Central memory CD4-positive, alpha-beta T cell (primary cell): Measurements from ENCODE around the gene TRPM3.
"Not testable (repeated sequence)": the region's sequence is repeated elsewhere in the genome, so short reads cannot be mapped to it uniquely, and the experiment has no call there.

Source experiments
- DNase-seq: peaks from one replicate; pipeline ENCODE4 v3.0.0; 2022

TRPM3 gene

GRCh38 chr9:70994582-70994981, 126.8 kb downstream of the TRPM3 start:
- DNase-seq, result no peak

- DNase-seq, result no peak
These were observed 132.9 kb downstream of the TRPM3 start for GRCh38 chr9:70988551-70988950.

- DNase-seq, result no peak
These were observed 133.4 kb downstream of the TRPM3 start for GRCh38 chr9:70987986-70988385.

GRCh38 chr9:70986984-70987383, 134.4 kb downstream of the TRPM3 start:
- no peak for DNase-seq

GRCh38 chr9:70983723-70984295, 137.6 kb downstream of the TRPM3 start:
- no peak for DNase-seq

GRCh38 chr9:70981312-70981711, 140.1 kb downstream of the TRPM3 start:
- no peak for DNase-seq

GRCh38 chr9:70979966-70980365, 141.5 kb downstream of the TRPM3 start:
- no peak for DNase-seq

- DNase-seq, result no peak
These were observed 143.3 kb downstream of the TRPM3 start for GRCh38 chr9:70978085-70978484.

- DNase-seq, result no peak
These were observed 145.6 kb downstream of the TRPM3 start for GRCh38 chr9:70975821-70976220.

- DNase-seq, result no peak
These were observed 149.7 kb downstream of the TRPM3 start for GRCh38 chr9:70971723-70972122.

- not testable (repeated sequence) for DNase-seq
These were observed 155.0 kb downstream of the TRPM3 start for GRCh38 chr9:70966380-70966779.

- DNase-seq, result no peak
These were observed 156.6 kb downstream of the TRPM3 start for GRCh38 chr9:70964861-70965260.

- DNase-seq, result no peak
These were observed 157.9 kb downstream of the TRPM3 start for GRCh38 chr9:70963554-70963953.

- no peak for DNase-seq
These were observed 158.5 kb downstream of the TRPM3 start for GRCh38 chr9:70962761-70963440.

GRCh38 chr9:70959366-70959765, 162.1 kb downstream of the TRPM3 start:
- no peak for DNase-seq

GRCh38 chr9:70954596-70955143, 166.8 kb downstream of the TRPM3 start:
- DNase-seq, result no peak

GRCh38 chr9:70954126-70954525, 167.3 kb downstream of the TRPM3 start:
- DNase-seq, result no peak

GRCh38 chr9:70951749-70952727, 169.4 kb downstream of the TRPM3 start:
- DNase-seq, result no peak

- DNase-seq, result no peak
These were observed 171.2 kb downstream of the TRPM3 start for GRCh38 chr9:70950270-70950669.

- DNase-seq, result no peak
These were observed 172.2 kb downstream of the TRPM3 start for GRCh38 chr9:70949239-70949638.

GRCh38 chr9:70948744-70949143, 172.7 kb downstream of the TRPM3 start:
- DNase-seq, result no peak

- no peak for DNase-seq
These were observed 173.9 kb downstream of the TRPM3 start for GRCh38 chr9:70947511-70947910.

- no peak for DNase-seq
These were observed 174.3 kb downstream of the TRPM3 start for GRCh38 chr9:70947086-70947485.
